ENCODE data around the gene SKI. TPM values are rescaled to one million over a fixed set of nuclear protein-coding genes. Genes with fewer than 3 reads are reported as not detected.

The SKI gene
- total RNA-seq, 4 donors from 2014 or later, result 60.2 to 157 (median 79.0) TPM

GRCh38 chr1:2213576-2214505, 14.3 kb upstream of the SKI start:
- Histone ChIP-seq H3K4me3 (peak overlapping the region in 1 of 2 donors; percentile 48), H3K9me3 (no peaks in the 10 kb centered on the region), H3K27ac (peak overlapping the region; percentile 93 to 100 (median 98)), H3K27me3 (no peaks in the 10 kb centered on the region), H3K4me1 (peaks cover 13 to 63% (median 47%) of the 10 kb centered on the region in 3 donors), H3K36me3 (no peaks in the 10 kb centered on the region)
- 30% methylated on average over 2 of the region's 32 CpGs; no CpG with 5 or more reads in 1 of the 2 donors for WGBS, 2 donors (ENCODE audit: low coverage in 1 of 2)
- ATAC-seq, result peak; percentile 83
- TF ChIP-seq CTCF (IDR thresholded peaks at IDR 0.05) (no peak), POLR2AphosphoS5 (IDR thresholded peaks at IDR 0.05) (peak; percentile 94), EP300 (IDR thresholded peaks at IDR 0.05) (no peak), POLR2A (IDR thresholded peaks at IDR 0.05) (peak in 1 of 2 donors; percentile 50)

- Histone ChIP-seq H3K36me3 (no peaks in the 10 kb centered on the region), H3K4me1 (peaks cover 13 to 55% (median 38%) of the 10 kb centered on the region in 3 donors), H3K4me3 (peak overlapping the region in 1 of 2 donors; percentile 48), H3K9me3 (no peaks in the 10 kb centered on the region), H3K27me3 (no peaks in the 10 kb centered on the region), H3K27ac (peak overlapping the region; percentile 93 to 100 (median 98))
- 20 to 48% methylated on average over 1 to 2 of the region's 21 CpGs for WGBS, 2 donors (ENCODE audit: low coverage in 1 of 2)
- peak; percentile 20 for ATAC-seq
- TF ChIP-seq CTCF (IDR thresholded peaks at IDR 0.05) (no peak), POLR2AphosphoS5 (IDR thresholded peaks at IDR 0.05) (no peak), EP300 (IDR thresholded peaks at IDR 0.05) (no peak), POLR2A (IDR thresholded peaks at IDR 0.05) (no peak)
Measured at GRCh38 chr1:2214541-2215241, 13.4 kb upstream of the SKI start.

- Histone ChIP-seq H3K27ac (peak overlapping the region in 3 of 4 donors; percentile 98 to 100 (median 99)), H3K27me3 (no peaks in the 10 kb centered on the region), H3K36me3 (no peaks in the 10 kb centered on the region), H3K4me3 (no peak overlapping the region), H3K4me1 (peaks cover 13 to 48% (median 32%) of the 10 kb centered on the region in 3 donors), H3K9me3 (no peaks in the 10 kb centered on the region)
- no peak for ATAC-seq
- no peak for TF ChIP-seq CTCF (IDR thresholded peaks at IDR 0.05)
- TF ChIP-seq POLR2A (IDR thresholded peaks at IDR 0.05), result no peak
- no peak for TF ChIP-seq POLR2AphosphoS5 (IDR thresholded peaks at IDR 0.05)
- no peak for TF ChIP-seq EP300 (IDR thresholded peaks at IDR 0.05)
- no CpG with 5 or more reads among the region's 14 CpGs for WGBS, 2 donors (ENCODE audit: low coverage in 1 of 2)
Measured at GRCh38 chr1:2215329-2215728, 12.8 kb upstream of the SKI start.

GRCh38 chr1:2215909-2216766, 12.0 kb upstream of the SKI start:
- no peaks in the 10 kb centered on the region for H3K27me3 ChIP-seq
- H3K4me3 ChIP-seq, result no peak overlapping the region
- 100% methylated on average over 1 of the region's 25 CpGs; no CpG with 5 or more reads in 1 of the 2 donors for WGBS, 2 donors (ENCODE audit: low coverage in 1 of 2)
- ATAC-seq, result no peak
- H3K4me1 ChIP-seq, result peaks cover 13 to 42% (median 31%) of the 10 kb centered on the region in 3 donors
- TF ChIP-seq CTCF (IDR thresholded peaks at IDR 0.05), result no peak
- TF ChIP-seq EP300 (IDR thresholded peaks at IDR 0.05), result no peak
- TF ChIP-seq POLR2AphosphoS5 (IDR thresholded peaks at IDR 0.05), result no peak
- TF ChIP-seq POLR2A (IDR thresholded peaks at IDR 0.05), result no peak
- H3K27ac ChIP-seq, result peak overlapping the region in 3 of 4 donors; percentile 98 to 100 (median 99)
- no peaks in the 10 kb centered on the region for H3K9me3 ChIP-seq
- H3K36me3 ChIP-seq, result no peaks in the 10 kb centered on the region
